Measurements from ENCODE around the gene TBL1Y.

DNA sequence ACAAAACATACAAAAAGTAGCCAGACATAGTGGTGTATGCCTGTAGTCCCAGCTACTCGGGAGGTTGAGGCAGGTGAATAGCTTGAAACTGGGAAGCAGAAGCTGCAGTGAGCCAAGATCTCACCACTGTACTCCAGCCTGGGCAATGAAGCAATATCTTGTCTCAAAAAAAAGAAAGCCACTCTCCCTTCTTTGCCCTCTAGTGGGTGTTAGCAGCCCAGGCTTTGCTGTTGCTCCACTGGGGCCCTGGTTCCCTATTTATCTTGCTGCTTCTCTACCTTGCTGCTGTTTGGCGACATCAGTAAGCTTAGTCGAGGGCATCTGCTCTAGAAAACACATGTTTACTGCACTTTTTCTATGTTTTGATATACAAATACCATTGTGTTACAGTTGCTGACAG is 189.2 kb downstream of the TBL1Y start:
- TF ChIP-seq SUZ12 (IDR thresholded peaks at IDR 0.05; ENCODE audit: extremely low read depth, insufficient read depth, insufficient read length) (no peak), YY1 (IDR thresholded peaks at IDR 0.05; ENCODE audit: insufficient read depth, insufficient read length) (no peak), ZNF274 (IDR thresholded peaks at IDR 0.05; ENCODE audit: low read depth, low read length) (no peak)

Measured in NT2/D1 (cell line).